ENCODE measurements around the gene C11orf16.

Gene C11orf16

DNA sequence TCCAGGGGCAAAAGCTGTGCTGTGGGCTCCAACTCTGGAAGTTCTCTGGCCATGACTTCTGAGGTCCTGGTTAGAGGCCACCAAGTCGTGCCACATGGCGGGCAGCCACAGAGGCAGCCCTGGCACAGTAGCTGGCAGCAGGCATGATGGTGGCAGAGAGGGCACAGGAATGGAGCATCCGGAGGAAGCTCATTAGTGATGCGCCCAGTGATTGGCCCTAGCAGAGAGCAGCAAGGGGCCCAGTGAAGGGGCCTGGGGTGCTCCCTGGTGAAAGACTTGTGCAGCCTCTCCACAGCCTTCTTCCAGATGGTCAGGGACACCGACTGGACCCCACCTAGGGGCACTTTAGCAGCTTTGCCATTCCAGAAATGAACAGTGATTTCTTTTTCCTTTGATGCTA lies 7.0 kb downstream of the C11orf16 start:
- TF ChIP-seq, protein P1, sequence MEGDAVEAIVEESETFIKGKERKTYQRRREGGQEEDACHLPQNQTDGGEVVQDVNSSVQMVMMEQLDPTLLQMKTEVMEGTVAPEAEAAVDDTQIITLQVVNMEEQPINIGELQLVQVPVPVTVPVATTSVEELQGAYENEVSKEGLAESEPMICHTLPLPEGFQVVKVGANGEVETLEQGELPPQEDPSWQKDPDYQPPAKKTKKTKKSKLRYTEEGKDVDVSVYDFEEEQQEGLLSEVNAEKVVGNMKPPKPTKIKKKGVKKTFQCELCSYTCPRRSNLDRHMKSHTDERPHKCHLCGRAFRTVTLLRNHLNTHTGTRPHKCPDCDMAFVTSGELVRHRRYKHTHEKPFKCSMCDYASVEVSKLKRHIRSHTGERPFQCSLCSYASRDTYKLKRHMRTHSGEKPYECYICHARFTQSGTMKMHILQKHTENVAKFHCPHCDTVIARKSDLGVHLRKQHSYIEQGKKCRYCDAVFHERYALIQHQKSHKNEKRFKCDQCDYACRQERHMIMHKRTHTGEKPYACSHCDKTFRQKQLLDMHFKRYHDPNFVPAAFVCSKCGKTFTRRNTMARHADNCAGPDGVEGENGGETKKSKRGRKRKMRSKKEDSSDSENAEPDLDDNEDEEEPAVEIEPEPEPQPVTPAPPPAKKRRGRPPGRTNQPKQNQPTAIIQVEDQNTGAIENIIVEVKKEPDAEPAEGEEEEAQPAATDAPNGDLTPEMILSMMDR (conservative IDR thresholded peaks at IDR 0.05) = no peak
- no peak for TF ChIP-seq ZFX (IDR thresholded peaks at IDR 0.05)
- no peak overlapping the region for H3K27ac ChIP-seq

GRCh38 chr11:8922691-8923090 lies 10.1 kb downstream of the C11orf16 start:
- H3K27ac ChIP-seq = no peak overlapping the region
- TF ChIP-seq, protein P1 (conservative IDR thresholded peaks at IDR 0.05) = no peak
- TF ChIP-seq ZFX (IDR thresholded peaks at IDR 0.05) = no peak

DNA sequence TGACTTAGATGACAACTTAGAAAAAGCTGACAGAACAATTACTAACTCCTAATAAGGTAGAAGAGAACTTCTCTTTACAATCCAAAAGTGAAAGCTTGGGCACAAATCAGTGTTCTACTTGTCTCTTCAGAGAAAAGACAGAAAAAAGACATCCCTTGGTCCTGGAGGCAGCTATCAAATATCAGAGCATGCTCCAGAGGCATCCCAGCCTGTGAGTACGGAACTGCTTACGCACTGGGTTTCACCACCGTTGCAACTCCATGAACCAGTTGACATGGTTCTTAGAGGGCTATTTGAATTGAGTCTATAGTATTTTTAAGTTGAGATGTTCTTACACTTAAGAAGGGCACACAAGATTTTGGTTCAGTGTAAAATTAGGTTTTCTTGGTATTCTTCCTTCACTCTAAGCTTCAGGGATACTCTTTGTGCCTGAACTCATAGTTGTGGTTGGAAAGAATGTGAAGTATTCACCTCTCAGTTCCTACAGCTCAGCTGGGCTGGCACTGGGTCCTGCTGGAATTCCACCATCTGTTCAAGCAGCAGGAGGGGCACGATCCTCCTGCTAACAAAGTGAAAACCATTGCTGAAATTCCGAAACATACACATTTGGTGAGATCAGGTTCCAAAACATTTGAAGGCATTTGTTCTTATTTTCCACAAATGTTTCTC lies 15.5 kb downstream of the C11orf16 start:
- no peak overlapping the region for H3K27ac ChIP-seq
- TF ChIP-seq, protein P1 (conservative IDR thresholded peaks at IDR 0.05) = no peak
- TF ChIP-seq ZFX (IDR thresholded peaks at IDR 0.05) = no peak

GRCh38 chr11:8914661-8915018 lies 18.1 kb downstream of the C11orf16 start:
- TF ChIP-seq ZFX (IDR thresholded peaks at IDR 0.05) = no peak
- TF ChIP-seq, protein P1 (conservative IDR thresholded peaks at IDR 0.05) = peak; percentile 60
- no peak overlapping the region for H3K27ac ChIP-seq

DNA sequence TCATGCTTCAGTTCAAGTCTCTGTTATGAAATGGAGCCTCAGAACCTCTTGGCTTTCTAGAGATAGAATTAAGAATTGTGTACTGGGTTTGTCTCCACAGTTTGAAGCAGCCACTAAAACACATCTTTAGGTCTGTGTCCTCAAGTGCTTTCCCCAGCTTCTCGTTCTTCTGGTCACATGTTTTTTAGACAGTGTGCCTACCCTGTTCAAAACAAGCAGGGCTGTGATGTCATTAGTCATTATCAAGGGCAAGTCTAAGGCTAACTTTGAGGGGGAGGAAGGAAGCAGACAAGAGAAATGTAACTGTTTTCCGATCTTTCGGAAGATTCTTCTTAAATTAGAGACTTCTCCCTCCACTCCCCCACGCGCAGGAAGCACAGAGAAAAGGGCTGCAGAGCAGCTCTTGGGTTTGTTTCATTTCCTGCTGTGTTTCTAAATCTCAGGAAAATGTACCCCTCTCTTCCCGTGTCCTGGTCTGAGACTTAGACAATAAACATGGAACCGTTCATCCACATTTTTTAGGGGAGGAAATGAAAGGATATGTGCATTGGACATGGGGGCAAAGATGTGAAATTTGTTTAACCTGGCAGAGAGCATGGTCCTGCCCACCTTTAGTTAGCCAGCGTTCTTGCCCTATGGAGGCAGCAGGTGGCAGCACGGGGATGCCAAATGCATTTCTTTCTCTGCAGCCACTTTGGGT lies 18.6 kb downstream of the C11orf16 start:
- no peak overlapping the region for H3K27ac ChIP-seq
- no peak for TF ChIP-seq ZFX (IDR thresholded peaks at IDR 0.05)
- TF ChIP-seq, protein P1 (conservative IDR thresholded peaks at IDR 0.05) = peak; percentile 82

DNA sequence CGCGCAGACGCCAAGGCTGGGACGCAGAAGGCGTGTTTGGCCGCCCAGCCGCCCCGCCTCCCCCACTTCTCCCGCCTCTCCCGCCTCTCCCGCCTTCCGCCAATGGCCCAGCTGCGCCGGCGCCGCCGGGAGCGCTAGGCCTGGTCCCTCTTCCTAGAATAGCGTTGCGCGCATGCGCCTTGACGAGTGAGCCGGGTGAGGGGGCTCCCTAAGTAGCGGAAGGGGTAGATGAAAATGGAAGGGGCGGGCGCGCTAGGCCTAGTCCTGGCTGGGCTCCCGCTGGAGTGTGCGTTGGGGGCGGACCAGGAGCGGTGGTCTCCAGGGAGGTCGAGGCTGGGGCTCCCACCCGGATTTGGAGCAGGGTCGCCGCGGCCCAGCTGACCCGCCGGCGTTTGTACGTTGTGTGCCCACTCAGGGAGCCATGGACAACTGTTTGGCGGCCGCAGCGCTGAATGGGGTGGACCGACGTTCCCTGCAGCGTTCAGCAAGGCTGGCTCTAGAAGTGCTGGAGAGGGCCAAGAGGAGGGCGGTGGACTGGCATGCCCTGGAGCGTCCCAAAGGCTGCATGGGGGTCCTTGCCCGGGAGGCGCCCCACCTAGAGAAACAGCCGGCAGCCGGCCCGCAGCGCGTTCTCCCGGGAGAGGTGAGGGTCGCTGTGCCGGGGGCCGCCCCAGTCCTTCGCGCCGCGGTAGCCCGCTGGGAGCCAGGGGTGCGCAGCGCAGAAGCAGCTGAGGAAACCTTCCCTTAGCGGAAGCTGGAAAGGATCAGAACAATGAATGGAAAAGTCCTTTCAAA lies 21.5 kb downstream of the C11orf16 start, which contains the start of gene AKIP1:
Gene AKIP1 (plus strand): TSS at position 161 of the 795 bp plus-strand sequence. CDS start 261 bp downstream, at position 422.
- peak; percentile 76 for TF ChIP-seq ZFX (IDR thresholded peaks at IDR 0.05)
- TF ChIP-seq, protein P1 (conservative IDR thresholded peaks at IDR 0.05) = no peak
- peak within 1 kb of the TSS; percentile 88 for H3K27ac ChIP-seq

DNA sequence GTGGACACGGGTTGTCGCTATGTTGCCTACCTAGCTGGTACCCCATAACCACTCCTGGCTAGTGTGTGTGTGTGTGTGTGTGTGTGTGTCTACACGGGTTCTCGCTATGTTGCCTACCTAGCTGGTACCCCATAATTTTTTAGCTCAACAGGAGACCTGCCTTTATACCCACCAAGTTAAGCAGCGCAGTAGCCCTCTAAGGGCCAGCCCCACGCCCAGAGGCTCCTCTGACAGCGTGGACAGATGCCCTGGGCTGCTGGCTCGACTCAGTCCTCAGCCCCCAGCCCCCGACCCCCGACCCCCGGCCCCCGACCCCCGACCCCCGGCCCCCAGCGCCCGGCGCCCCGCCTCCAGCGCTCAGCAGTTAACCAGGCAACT lies 22.1 kb downstream of the C11orf16 start:
- no peak for TF ChIP-seq ZFX (IDR thresholded peaks at IDR 0.05)
- TF ChIP-seq, protein P1 (conservative IDR thresholded peaks at IDR 0.05) = no peak
- peak overlapping the region; percentile 88 for H3K27ac ChIP-seq

All from C4-2B (cell line).